Measurements from ENCODE around the gene FGFR2. TPM values are rescaled to one million over a fixed set of nuclear protein-coding genes. Genes with fewer than 3 reads are reported as not detected.

Gene FGFR2
- total RNA-seq, 2 experiments from 2014 or later, result not detected

- no peaks in the 10 kb centered on the region for H3K27me3 Mint-ChIP-seq
- no peaks in the 10 kb centered on the region for H3K9me3 Mint-ChIP-seq
- CTCF ChIA-PET, result no interaction called here
- H3K4me3 Mint-ChIP-seq, result no peak overlapping the region
- intact Hi-C loops (cut with micrococcal nuclease), result no loop called here
- H3K4me1 Mint-ChIP-seq (ENCODE audit: low read depth), result no peaks in the 10 kb centered on the region
- H3K36me3 Mint-ChIP-seq (ENCODE audit: low read depth), result no peaks in the 10 kb centered on the region
- ATAC-seq (no peak), DNase-seq (no peak)
- no peak for TF ChIP-seq CTCF (IDR thresholded peaks at IDR 0.05)
- POLR2A ChIA-PET, result no interaction called here
- no peak overlapping the region for H3K27ac Mint-ChIP-seq
Observed at GRCh38 chr10:121627876-121628581, 29.8 kb upstream of the FGFR2 start.

GRCh38 chr10:121624836-121625486, 26.7 kb upstream of the FGFR2 start:
- H3K27ac Mint-ChIP-seq, result no peak overlapping the region
- ATAC-seq, result no peak
- no peaks in the 10 kb centered on the region for H3K9me3 Mint-ChIP-seq
- no peaks in the 10 kb centered on the region for H3K36me3 Mint-ChIP-seq (ENCODE audit: low read depth)
- no peak for TF ChIP-seq CTCF (IDR thresholded peaks at IDR 0.05)
- no peak overlapping the region for H3K4me3 Mint-ChIP-seq
- no peaks in the 10 kb centered on the region for H3K27me3 Mint-ChIP-seq
- ChIA-PET POLR2A (no interaction called here), CTCF (no interaction called here)
- intact Hi-C loops (cut with micrococcal nuclease), result no loop called here
- H3K4me1 Mint-ChIP-seq (ENCODE audit: low read depth), result no peaks in the 10 kb centered on the region
- DNase-seq, result no peak

GRCh38 chr10:121618906-121619305, 20.7 kb upstream of the FGFR2 start:
- Mint-ChIP-seq H3K4me3 (no peak overlapping the region), H3K36me3 (ENCODE audit: low read depth) (no peaks in the 10 kb centered on the region), H3K27me3 (no peaks in the 10 kb centered on the region), H3K27ac (no peak overlapping the region), H3K9me3 (peaks cover 5% of the 10 kb centered on the region), H3K4me1 (ENCODE audit: low read depth) (no peaks in the 10 kb centered on the region)
- ATAC-seq (no peak), DNase-seq (no peak)
- intact Hi-C loops (cut with micrococcal nuclease), result no loop called here
- ChIA-PET CTCF (no interaction called here), POLR2A (interaction anchor here (0.7 kb wide), 1 partner anchor 79 kb away, joined by 3 read pairs; no protein-coding TSS in a partner anchor)
- no peak for TF ChIP-seq CTCF (IDR thresholded peaks at IDR 0.05)

- Mint-ChIP-seq H3K4me1 (ENCODE audit: low read depth) (no peaks in the 10 kb centered on the region), H3K4me3 (no peak overlapping the region), H3K27me3 (no peaks in the 10 kb centered on the region), H3K27ac (no peak overlapping the region), H3K9me3 (peaks cover 5% of the 10 kb centered on the region), H3K36me3 (ENCODE audit: low read depth) (no peaks in the 10 kb centered on the region)
- ATAC-seq (no peak), DNase-seq (no peak)
- ChIA-PET CTCF (no interaction called here), POLR2A (no interaction called here)
- TF ChIP-seq CTCF (IDR thresholded peaks at IDR 0.05), result no peak
- intact Hi-C loops (cut with micrococcal nuclease), result no loop called here
Observed at GRCh38 chr10:121617176-121617575, 18.9 kb upstream of the FGFR2 start.

- TF ChIP-seq CTCF (IDR thresholded peaks at IDR 0.05), result no peak
- H3K9me3 Mint-ChIP-seq, result peaks cover 5% of the 10 kb centered on the region
- POLR2A ChIA-PET, result interaction anchor here (0.6 kb wide), 1 partner anchor 199 kb away, joined by 5 read pairs; no protein-coding TSS in a partner anchor
- ATAC-seq, result no peak
- no peaks in the 10 kb centered on the region for H3K36me3 Mint-ChIP-seq (ENCODE audit: low read depth)
- no peaks in the 10 kb centered on the region for H3K27me3 Mint-ChIP-seq
- CTCF ChIA-PET, result no interaction called here
- no peaks in the 10 kb centered on the region for H3K4me1 Mint-ChIP-seq (ENCODE audit: low read depth)
- no peak for DNase-seq
- intact Hi-C loops (cut with micrococcal nuclease), result no loop called here
- no peak overlapping the region for H3K27ac Mint-ChIP-seq
- no peak overlapping the region for H3K4me3 Mint-ChIP-seq
Observed at GRCh38 chr10:121616291-121616690, 18.0 kb upstream of the FGFR2 start.

All from activated CD8-positive, alpha-beta T cell treated with anti-CD3 and anti-CD28 coated beads for 36 hours (primary cell).